GM21619 (cell line): ENCODE data around the gene SEMA3F.
A peak's percentile ranks its signal among the peaks of the same experiment; 100 is the strongest.

Experiments used
- ATAC-seq: cut with Tn5 transposase; IDR thresholded peaks from one replicate; pipeline ENCODE4 v1.9.1; 2021; ENCODE audit not compliant: unreplicated experiment

SEMA3F gene

DNA sequence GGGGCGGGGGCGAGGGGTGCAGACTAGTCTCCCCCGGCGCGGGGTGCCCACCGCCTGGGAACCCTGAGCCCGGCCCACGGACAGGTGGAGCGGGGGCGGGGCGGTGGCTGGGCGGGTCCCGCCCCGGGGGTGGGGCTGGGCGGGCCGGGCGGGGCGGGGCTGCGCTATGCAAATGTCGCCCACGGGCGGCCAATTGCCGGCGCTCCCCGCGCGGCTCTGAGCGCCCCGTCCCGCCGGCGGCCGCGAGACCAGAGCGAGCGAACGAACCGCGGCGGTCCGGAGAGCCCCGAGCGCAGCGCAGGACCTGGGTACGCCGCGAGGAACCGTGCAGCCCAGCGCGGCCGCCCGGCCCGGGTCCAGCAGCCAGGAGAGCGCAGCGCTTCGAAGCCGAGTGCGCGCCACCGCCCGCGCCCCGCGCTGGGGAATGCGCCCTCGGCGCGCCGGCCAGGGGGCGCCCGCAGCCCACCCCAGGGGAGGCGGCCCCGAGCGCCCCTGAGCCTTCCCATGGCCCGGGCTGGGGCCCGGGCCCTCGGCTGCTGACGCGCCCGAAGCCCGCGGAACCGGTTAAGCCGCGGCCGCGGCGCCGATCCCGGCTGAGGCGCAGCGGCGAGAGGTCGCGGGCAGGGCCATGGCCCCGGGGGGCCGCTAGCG is at the start of gene SEMA3F:
Gene SEMA3F, plus strand, starts transcription at position 485 of the 651 bp plus-strand sequence. CDS start 4,299 bp downstream, outside the sequence.
- peak; percentile 73 for ATAC-seq

DNA sequence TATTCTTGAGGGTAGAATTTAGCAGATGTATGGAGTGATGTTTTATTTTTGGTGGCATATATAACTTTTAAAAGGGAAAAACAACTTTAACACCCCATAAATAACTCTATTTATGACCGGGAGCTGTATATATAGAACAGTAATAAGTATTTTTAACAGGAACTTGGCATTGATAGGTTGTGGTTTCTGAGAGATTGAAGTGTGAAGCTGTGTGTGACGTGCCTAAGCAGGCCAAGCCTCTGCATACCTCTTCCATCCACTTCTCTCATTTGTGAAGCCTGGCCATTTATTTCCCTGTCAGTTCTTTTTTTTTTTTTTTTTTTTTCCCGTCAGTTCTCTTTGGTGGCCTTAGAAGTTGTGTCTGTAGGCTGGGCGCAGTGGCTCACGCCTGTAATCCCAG is 43.4 kb upstream of the SEMA3F start:
- no peak for ATAC-seq

DNA sequence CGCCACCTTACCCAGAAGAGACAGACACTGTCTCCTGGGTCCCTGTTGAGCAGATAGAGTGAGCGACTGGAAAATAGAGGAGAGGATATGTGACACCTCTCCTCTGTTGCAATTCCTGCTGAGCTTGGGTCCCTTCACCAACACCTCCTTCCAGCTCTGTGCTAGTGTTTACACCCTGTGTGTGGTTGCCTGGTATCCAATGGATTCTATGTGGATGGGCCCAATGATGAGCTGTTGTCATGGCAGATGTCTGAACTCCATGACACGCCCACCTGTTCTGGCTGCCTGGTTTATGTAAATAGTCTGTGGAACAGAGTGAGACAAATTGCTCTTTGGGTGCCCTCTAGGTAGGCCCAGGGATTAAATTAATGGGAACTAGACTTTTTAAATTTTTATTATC is 42.7 kb upstream of the SEMA3F start:
- ATAC-seq: no peak

DNA sequence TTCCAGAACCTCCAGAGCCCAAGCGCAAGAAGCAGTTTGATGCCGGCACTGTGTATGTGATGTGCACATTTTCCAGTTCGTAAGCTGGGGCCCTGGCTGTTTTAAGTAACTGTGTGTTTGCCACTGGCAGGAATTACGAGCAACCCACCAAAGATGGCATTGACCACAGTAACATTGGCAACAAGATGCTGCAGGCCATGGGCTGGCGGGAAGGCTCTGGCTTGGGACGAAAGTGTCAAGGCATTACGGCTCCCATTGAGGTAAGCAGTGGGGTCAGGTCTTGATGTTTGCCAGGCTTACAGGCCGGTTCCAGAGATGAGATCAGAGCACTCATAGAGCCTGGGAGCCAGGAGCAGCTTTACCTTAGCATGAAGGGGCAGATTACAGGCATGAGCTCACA is 38.0 kb upstream of the SEMA3F start:
- ATAC-seq: no peak

DNA sequence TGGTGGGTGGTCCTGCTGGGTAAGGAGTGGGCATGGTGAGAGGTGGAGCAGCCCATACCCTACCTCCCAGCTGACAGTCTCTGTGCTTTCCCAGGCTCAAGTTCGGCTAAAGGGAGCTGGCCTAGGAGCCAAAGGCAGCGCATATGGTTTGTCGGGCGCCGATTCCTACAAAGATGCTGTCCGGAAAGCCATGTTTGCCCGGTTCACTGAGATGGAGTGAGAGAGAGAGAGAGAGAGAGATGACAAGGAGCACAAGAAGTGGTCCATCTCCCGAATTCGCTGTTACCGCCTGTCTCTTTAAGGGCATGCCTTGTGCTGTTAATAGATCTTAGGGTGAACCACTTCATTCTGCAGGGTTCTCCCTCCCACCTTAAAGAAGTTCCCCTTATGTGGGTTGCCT is 36.9 kb upstream of the SEMA3F start:
- no peak for ATAC-seq

DNA sequence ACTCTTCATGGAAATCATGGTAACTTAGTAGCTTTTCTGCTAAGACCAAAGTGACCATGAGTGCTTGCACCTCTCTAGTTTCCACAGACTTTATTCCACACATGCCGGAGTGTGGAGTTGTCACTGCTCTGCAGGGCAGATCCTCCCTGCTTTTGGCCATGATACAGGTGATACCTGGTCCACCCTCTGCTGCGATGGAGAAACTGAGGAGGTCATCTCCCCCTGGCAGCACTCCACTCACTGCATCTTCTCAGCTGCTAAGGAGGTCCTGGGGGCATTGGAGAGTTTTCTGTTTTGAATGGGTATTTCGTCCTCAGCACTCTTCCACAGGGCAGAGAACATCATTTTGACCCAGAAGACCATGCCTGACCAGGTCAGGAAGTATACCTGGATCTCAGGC is 35.3 kb upstream of the SEMA3F start:
- no peak for ATAC-seq

DNA sequence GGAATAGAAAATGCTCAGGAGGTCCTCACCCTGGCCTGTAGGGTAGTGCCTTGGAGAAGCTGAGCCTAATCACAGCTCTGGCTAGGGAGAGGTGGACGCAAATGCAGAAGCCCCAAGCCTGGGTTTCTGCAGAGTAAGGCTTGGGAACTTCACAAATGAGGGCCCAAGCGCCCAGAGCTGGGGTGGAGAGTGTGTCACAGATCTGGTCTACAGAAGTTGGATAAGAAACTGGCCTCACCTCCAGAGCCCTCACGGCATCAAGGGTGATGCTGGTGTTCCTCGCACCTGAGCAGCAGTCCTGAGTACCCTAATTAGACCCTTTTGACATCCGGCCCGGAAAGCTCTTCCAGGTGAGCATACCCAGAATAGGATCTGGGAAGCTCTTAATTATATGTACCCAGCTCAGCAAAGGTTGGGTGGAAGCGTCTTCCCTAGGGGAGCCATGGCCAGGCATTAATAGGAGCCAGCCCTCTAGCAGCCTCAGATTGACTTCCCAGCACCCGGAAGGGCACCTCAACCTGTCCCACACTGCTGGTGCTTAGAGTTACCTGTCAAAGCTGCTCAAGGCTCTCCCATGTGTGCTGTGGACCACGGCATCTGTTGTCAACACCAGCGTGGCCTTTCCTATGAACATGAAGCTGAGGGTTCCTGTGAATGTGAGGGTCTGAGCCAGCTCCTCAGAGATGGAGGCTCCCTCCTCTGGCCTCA is 34.6 kb upstream of the SEMA3F start:
- ATAC-seq: no peak

DNA sequence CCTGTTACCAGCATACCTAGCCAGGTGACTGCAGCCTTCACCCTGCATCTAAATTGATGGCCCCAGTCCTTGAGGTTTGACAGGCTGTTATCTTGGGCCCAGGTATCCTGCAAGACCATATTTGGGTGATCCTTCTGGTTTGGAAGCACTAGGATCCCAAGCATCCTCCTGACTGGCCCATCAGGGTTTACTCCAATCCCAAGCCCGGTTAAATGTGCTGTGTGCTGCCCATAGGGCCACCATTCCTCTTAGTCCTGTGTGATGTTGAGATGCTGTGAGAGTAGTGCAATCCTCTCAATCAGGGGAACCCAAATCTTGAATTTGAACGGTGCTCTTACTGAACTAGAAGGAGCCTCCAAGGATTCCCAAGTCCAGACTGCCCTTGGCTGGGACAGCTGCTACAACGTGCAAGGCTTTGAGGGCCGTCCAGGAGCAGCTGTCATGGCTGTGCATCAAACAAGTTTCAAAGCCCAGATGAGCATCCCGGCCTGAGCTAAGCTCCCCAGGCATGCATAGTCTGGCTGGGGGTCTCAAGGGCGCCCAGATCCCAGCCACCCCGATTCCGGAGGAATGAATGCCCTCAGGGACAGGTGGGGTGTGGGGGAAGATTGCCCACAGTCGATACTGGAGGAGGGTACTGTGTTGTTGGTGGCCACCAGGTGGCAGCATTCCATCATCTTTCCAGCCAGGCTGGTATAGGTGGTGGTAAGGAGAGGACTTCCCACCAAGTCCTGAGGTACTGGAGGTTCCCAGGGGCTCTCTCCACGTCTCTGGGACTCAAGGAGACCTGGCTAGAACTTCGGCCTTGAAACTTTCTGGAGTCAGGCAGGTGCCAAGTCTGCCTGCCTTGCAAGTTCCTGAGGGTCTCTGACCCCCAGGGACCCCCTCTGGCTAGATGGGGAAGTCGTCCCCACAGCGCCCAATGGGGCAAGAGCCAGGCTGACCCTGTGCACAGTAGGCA is 33.8 kb upstream of the SEMA3F start:
- ATAC-seq: peak; percentile 51

DNA sequence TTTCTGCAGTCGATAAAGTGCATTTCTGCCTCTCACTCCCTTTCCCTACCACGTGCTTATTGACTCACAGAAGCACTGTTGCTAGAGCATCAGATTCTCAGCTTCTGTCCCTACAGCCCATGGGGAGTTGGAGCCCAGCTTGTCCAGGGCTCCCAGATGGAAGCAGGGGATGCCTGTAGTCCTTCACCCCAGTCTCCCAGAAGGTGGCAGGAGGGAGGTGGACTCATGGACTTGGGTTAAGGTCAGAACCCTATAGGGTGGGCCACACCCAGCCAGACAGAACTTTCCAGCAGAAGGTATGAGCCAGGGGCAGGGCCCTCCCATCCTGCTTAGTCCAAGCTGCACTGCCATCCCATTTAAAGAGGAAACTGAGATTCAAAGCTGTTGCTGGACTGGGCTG is 33.1 kb upstream of the SEMA3F start:
- ATAC-seq: no peak

DNA sequence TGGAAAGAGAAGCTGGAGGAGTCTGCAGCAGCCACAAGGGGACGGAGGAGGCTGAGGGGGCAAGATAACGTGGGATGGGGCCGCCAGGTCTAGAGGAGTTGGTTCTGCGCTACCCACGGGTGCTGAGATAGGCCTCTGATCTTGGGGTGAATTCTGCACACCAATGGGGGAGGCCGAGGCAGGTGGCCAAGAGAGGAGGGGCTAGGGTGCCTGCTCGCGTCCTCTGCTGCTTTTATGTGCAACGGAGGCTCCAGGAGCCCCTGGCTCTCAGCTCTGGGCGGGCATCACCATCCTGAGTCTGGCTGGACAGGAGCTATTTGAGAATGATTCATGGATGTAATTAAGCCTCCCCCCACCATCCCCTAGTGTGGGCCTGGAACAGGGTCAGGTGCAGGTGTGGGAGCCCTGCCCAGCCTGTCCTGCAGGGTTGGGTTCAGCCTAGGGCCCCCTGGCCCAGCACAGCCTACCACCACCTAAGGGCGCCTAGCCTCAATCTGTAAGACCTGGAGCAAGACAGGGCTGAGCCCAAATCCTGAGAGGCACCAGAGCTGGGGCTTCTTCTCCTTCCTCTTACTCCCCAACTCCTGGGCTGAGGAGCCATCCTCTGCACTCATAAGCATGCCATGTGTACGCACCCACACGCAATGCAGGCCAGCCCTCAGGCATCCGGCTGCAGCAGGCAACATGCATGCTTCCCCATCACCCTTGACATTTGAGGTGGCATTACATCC is 32.3 kb upstream of the SEMA3F start:
- no peak for ATAC-seq

DNA sequence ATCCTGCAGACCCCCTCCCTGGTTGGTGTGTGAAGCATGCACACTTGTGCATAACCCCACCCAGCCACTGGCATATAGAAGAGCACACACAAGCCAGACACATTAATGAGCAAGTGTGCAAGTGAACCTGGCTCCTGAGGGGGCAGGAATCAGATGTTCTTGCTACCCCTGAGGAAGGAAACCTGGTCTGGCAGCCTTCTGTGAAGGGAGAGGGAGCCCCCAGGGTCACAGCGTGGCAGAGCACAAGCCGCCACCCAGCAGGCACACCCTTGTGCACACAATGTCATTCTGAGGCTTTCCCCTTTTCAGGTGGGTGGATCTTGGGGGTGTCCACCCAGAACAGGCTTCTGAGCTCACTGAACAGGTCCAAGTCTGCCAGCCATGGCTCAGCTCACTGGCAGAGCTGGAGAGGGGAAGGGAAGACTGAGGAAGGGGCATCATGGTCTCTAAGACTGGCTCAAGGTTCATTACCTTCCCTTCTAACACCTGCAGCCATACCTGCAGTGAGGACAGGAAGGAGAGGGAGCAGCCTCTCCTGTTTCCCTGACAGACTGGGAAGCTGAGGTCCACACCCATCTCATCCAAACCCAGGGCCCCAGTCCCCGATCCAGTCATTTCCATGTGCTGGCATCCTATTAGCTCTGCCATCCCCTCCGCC is 31.6 kb upstream of the SEMA3F start:
- ATAC-seq: no peak

DNA sequence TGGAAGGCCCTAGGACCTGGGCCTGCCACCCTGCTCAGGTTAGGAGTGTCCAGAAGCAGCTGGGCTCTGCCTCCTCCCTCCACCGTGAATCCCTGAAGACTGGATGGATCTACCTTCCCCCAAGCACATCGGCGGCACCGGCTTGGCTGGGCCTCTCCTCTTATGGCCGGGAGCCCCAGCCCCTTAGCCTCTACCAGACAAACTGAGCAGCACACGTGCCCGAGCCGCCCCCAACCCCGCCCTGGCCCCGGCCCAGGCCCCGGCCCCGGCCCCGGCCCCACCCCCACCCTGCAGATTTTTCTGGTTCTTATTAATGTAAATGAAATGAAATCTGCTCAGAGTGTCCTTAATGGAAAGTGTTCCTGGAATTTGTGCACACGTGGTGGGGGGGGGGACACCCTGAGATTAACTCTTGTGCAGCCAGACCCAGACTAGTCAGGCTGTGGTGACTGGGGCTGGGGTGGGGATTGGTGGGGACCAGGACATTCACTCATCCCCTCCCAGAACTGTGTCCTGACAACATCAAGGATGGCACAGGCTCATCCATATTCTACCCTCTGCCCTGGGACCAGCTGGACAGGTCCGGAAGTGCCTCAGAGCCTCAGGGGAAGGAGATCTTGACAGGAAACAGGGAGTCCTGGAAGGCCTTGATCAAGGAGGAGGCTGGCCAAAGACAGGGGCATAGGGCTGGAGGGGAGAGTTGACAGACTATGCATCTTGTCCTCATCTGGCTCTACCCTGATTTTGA is 30.9 kb upstream of the SEMA3F start:
- no peak for ATAC-seq

DNA sequence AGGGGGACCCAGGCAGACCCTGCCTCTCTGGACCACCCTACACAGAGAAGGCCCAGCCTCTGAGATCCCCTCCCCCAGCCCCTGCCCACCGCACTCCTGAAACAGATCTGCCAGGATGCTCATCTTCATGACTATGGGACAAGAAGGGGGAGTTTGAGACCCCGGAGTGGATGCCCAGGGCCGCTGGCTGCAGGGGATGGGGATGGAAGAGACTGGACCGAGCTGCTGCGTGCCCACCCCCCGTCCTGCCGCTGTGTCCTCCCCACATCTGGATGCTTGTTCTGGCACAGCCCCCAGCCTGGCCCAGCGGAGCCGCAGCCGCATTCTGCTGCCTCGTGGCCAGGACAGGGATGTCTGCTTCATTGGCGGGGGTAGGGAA is 30.3 kb upstream of the SEMA3F start:
- ATAC-seq: no peak

DNA sequence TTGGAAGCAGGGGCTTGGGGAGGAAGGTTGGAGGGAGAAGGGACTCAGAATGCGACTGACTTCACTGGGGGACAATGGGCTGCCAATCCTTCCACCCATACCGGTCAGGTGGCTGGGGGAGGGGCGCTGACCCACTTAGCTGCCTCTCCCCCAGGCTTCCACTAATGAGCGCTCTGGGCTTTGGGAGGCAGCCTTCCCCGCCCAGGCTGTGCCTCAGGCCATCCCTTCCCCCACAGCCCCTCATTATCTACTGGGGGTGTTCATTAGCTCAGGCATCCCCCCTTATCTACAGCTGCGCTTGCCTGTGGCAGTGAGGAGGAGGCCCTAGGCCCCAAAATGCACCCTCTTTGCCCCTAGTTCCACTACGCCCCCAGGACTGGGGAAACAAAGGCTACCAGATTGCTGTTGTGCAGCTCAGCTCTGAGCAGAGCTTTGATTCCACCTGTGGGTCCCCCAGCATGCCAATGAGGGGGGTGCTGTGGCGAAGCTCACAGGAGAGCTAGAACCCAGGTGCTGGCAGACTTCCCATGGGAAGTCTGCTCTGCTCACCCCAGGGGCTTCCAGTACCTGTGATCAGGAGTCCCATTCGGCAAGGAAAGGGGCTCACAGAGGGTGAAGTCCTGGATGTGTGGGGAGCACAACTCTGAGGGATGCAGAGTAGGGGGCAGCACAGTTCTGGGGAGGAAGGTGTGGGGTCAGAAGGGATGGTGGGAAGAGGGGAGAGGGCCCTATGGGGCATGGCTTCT is 29.4 kb upstream of the SEMA3F start:
- ATAC-seq: no peak

DNA sequence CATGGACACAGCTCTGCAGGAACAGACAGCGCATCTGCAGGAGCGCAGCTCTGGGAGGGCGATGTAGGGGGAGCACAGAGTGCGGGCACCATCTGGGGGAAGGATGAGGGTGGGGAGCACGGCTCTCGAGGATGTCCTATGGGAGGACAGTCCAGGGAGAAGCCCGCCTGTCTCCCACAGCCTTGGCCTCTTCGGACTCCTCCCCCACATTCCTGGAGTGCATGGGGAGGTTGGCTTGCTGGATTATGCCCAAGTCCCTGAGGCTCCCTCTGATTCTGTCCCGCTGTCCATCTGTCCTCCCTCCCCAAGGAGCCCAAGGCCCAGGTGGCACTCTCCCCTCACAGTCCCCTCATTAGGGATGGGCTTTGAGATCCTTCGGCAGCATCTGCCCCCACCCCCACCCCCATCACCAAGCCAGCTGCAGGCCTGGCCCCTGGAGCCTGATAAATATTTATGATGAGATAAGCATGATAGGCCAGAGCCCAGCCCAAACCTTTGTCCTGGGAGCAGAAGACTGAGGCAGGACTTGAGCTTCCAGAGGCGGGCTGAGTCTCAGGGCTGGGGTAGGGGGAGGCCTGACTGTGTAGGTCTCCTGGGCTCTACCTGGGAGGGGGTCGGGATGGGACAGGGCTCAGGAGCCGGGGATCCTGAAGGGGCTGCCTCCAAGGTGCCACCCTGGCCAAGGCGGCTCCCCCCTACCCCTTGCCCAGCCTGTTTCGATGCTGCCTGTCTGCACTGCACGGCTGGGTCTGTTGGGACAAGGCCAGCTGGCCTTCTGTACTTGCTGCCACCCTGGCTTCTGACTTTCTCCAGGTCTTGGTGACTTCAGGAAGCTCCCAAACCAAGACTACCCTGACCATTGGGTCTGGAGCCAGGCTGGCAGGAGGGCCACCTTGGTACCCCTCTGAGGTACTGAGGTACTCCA is 28.6 kb upstream of the SEMA3F start:
- ATAC-seq: no peak

DNA sequence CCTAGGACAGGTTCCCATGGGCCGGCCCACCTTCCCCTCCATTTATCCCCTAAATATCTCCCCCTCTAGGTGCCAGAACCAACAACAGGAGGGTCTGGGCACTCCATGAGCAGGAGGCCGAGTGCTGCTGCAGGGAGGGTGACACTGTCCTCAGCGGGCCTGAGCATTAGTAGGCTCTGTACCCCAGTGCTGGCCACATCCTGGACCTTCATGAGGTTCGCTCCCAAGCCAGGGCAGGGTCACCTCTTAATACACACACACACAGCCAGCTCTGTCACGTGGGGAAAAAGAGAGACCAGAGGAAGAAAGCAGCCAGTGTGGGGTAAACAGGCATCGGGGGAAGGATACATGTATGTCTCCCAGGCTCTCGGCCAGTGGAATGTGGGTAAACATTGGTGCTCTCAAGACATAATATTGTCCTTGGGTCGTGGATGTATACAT is 27.9 kb upstream of the SEMA3F start:
- no peak for ATAC-seq

DNA sequence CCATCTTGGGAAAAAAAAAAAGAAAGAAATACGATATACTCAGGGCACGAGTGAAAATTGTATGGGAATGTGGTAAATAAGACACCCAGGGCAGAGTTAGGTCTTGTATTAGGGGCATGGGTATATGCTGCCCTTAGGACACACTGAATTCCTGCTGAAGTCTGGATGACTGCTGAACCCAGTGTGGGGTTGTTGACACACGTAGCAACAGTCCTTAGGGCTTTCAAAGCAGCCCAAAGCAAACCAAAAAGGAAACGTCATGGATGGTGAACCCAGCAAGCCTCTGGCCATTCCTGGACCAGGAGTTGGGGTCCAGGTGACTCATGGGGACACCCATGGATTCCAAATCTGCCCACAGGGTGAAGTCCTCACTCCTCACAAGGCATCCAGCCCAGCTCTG is 27.1 kb upstream of the SEMA3F start:
- no peak for ATAC-seq

DNA sequence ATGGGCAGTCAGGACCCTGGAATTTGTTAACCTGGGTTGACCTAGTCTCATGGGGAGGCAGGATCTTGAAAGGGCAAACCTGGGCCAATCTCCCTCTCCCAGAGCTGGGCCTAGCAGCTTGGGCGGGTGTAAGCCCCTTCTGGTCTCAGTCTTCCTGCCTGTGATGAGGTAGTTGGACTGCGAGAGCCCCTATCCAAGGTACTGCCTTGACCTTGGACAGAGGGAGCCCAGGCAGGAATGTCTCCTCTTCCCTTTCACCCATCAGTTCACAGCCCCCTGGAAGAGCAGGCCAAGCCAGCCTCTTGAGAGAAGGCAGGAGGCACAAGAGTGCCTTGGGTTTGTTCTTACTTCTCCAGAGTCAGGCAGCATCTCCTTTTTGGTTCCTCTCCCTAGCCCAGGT is 24.7 kb upstream of the SEMA3F start:
- no peak for ATAC-seq
